HepG2 (cell line): ENCODE measurements around the gene ZNF513. TPM values are rescaled to one million over a fixed set of nuclear protein-coding genes. Genes with fewer than 3 reads are reported as not detected.

Experiments used
- ADNP ChIP-seq: sonication (generic); formaldehyde crosslinking; IDR thresholded peaks from 2 replicates; pipeline ENCODE4 v1.4.0; 2020; ENCODE audit warnings: missing genetic modification reagents
- MED1 ChIP-seq: sonication (generic); formaldehyde crosslinking; IDR thresholded peaks from 2 replicates; pipeline ENCODE4 v1.4.0; 2020; ENCODE audit warnings: missing genetic modification reagents
- MEIS1 ChIP-seq: sonication (generic); formaldehyde crosslinking; IDR thresholded peaks from 2 replicates; pipeline ENCODE4 v1.9.0; 2021; ENCODE audit warnings: mild to moderate bottlenecking, missing genetic modification reagents, moderate library complexity, borderline replicate concordance
- RCOR2 ChIP-seq: IDR thresholded peaks from 2 replicates; pipeline ENCODE4 v1.6.1; 2016; ENCODE audit warnings: missing biosample characterization, missing genetic modification reagents
- SRF ChIP-seq: IDR thresholded peaks from 2 replicates; pipeline ENCODE4 v1.6.1; 2011; ENCODE audit warnings: mild to moderate bottlenecking, low read depth, low read length, moderate library complexity
- ZFX ChIP-seq: sonication (generic); formaldehyde crosslinking; IDR thresholded peaks from 2 replicates; pipeline ENCODE4 v1.4.0; 2020; ENCODE audit warnings: mild to moderate bottlenecking, low read depth, missing genetic modification reagents, moderate library complexity
- ZFY ChIP-seq: sonication (generic); formaldehyde crosslinking; IDR thresholded peaks from 2 replicates; pipeline ENCODE4 v1.4.0; 2020; ENCODE audit warnings: missing genetic modification reagents
- ZMYM4 ChIP-seq: sonication (generic); formaldehyde crosslinking; IDR thresholded peaks from 2 replicates; pipeline ENCODE4 v1.8.1; 2023; ENCODE audit warnings: mild to moderate bottlenecking, missing genetic modification reagents
- ZNF460 ChIP-seq: sonication (generic); formaldehyde crosslinking; IDR thresholded peaks from 2 replicates; pipeline ENCODE4 v1.5.1; 2020; ENCODE audit warnings: missing genetic modification reagents, mild to moderate bottlenecking, borderline replicate concordance
- polyA plus RNA-seq, 8 experiments: library from polyadenylated mRNA; depleted of rRNA in 3 of 8; stranded (reverse) in 7 of 8; unstranded in 1 of 8; fragments of >200 nt; fragmentation: Illumina TruSeq in 4 of 8; extraction: Trizol in 4 of 8; gene quantifications; 2 replicates each; pipeline versions ENCODE4 v1.2.1 to v1.2.3, GENCODE V29; 2011 to 2016; ENCODE audit warnings: low read depth in 4 of 8, missing spikeins in 1 of 8, mixed read lengths in 1 of 8; ENCODE audit not compliant: insufficient read depth in 1 of 8
- total RNA-seq, 5 experiments: library from RNA; depleted of rRNA; stranded (reverse); fragments of >200 nt; fragmentation: Illumina TruSeq; extraction: Trizol; gene quantifications; 2 replicates each; pipeline ENCODE4 v1.2.3, GENCODE V29; 2016; ENCODE audit warnings: low read depth in 1 of 5
- TF ChIP-seq, protein P1 (sequence below): IDR thresholded peaks from 2 replicates; pipeline ENCODE4 v1.6.1; 2016; ENCODE audit warnings: mild to moderate bottlenecking
- TF ChIP-seq, protein P2 (sequence below): sonication (generic); formaldehyde crosslinking; IDR thresholded peaks from 2 replicates; pipeline ENCODE4 v1.5.1; 2020; ENCODE audit warnings: mild to moderate bottlenecking, moderate library complexity, missing genetic modification reagents
- TF ChIP-seq, protein P3 (sequence below): sonication (generic); formaldehyde crosslinking; IDR thresholded peaks from 2 replicates; pipeline ENCODE4 v1.4.0; 2020; ENCODE audit warnings: missing genetic modification reagents
- TF ChIP-seq, protein P4 (sequence below): sonication (generic); formaldehyde crosslinking; IDR thresholded peaks from 2 replicates; pipeline ENCODE4 v1.8.0; 2022; ENCODE audit warnings: mild to moderate bottlenecking, missing genetic modification reagents; ENCODE audit not compliant: insufficient replicate concordance
- TF ChIP-seq, protein P5 (sequence below): sonication (generic); formaldehyde crosslinking; IDR thresholded peaks from 2 replicates; pipeline ENCODE4 v1.4.0; 2020; ENCODE audit warnings: missing genetic modification reagents, mild to moderate bottlenecking, borderline replicate concordance

ZNF513 gene
- total and polyA plus RNA-seq, 2 of the 13 experiments (the other 11 are each of a cell fraction or from before 2014, with no cell fraction given), result 4.9 to 6.3 TPM

DNA sequence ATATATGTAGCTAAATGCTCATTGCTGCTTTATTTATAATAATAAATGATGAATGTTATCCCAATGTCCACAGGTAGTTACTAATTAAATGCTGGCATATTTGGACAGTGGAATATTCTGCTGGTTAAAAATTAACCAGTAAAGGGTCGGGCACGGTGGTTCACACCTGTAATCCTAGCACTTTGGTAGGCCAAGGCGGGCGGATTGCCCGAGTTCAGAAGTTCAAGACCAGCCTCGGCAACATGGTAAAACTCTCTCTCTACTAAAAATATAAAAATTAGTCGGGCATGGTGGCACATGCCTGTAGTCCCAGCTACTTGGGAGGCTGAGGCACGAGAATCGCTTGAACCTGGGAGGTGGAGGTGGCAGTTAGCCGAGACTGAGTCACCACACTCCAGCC lies 44.5 kb upstream of the ZNF513 start (continued):
- TF ChIP-seq SRF (0 out of 2 replicates have a peak, but pooled peaks have one; percentile 20), ZNF460 (CRISPR knock-in tag) (peak; percentile 46; the same call in 1 of the 2 replicates), RCOR2 (CRISPR knock-in tag) (0 out of 2 replicates have a peak, but pooled peaks have one; percentile 42), MEIS1 (CRISPR knock-in tag) (0 out of 2 replicates have a peak, but pooled peaks have one; percentile 40), ZMYM4 (CRISPR knock-in tag) (0 out of 2 replicates have a peak, but pooled peaks have one; percentile 34), ADNP (CRISPR knock-in tag) (peak; percentile 75; the same call in 1 of the 2 replicates), ZFY (CRISPR knock-in tag) (peak; percentile 43; the same call in 1 of the 2 replicates), MED1 (CRISPR knock-in tag) (peak; percentile 12; the same call in 1 of the 2 replicates), ZFX (peak; percentile 35; the same call in 1 of the 2 replicates)
- TF ChIP-seq, protein P1, sequence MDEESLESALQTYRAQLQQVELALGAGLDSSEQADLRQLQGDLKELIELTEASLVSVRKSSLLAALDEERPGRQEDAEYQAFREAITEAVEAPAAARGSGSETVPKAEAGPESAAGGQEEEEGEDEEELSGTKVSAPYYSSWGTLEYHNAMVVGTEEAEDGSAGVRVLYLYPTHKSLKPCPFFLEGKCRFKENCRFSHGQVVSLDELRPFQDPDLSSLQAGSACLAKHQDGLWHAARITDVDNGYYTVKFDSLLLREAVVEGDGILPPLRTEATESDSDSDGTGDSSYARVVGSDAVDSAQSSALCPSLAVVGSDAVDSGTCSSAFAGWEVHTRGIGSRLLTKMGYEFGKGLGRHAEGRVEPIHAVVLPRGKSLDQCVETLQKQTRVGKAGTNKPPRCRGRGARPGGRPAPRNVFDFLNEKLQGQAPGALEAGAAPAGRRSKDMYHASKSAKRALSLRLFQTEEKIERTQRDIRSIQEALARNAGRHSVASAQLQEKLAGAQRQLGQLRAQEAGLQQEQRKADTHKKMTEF (CRISPR knock-in tag), result 0 out of 2 replicates have a peak, but pooled peaks have one; percentile 18
- TF ChIP-seq, protein P2, sequence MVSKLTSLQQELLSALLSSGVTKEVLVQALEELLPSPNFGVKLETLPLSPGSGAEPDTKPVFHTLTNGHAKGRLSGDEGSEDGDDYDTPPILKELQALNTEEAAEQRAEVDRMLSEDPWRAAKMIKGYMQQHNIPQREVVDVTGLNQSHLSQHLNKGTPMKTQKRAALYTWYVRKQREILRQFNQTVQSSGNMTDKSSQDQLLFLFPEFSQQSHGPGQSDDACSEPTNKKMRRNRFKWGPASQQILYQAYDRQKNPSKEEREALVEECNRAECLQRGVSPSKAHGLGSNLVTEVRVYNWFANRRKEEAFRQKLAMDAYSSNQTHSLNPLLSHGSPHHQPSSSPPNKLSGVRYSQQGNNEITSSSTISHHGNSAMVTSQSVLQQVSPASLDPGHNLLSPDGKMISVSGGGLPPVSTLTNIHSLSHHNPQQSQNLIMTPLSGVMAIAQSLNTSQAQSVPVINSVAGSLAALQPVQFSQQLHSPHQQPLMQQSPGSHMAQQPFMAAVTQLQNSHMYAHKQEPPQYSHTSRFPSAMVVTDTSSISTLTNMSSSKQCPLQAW (CRISPR knock-in tag), result 0 out of 2 replicates have a peak, but pooled peaks have one; percentile 6
- TF ChIP-seq, protein P3, sequence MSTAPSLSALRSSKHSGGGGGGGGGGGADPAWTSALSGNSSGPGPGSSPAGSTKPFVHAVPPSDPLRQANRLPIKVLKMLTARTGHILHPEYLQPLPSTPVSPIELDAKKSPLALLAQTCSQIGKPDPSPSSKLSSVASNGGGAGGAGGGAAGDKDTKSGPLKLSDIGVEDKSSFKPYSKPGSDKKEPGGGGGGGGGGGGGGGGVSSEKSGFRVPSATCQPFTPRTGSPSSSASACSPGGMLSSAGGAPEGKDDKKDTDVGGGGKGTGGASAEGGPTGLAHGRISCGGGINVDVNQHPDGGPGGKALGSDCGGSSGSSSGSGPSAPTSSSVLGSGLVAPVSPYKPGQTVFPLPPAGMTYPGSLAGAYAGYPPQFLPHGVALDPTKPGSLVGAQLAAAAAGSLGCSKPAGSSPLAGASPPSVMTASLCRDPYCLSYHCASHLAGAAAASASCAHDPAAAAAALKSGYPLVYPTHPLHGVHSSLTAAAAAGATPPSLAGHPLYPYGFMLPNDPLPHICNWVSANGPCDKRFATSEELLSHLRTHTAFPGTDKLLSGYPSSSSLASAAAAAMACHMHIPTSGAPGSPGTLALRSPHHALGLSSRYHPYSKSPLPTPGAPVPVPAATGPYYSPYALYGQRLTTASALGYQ (CRISPR knock-in tag), result 0 out of 2 replicates have a peak, but pooled peaks have one; percentile 20
- TF ChIP-seq, protein P4, sequence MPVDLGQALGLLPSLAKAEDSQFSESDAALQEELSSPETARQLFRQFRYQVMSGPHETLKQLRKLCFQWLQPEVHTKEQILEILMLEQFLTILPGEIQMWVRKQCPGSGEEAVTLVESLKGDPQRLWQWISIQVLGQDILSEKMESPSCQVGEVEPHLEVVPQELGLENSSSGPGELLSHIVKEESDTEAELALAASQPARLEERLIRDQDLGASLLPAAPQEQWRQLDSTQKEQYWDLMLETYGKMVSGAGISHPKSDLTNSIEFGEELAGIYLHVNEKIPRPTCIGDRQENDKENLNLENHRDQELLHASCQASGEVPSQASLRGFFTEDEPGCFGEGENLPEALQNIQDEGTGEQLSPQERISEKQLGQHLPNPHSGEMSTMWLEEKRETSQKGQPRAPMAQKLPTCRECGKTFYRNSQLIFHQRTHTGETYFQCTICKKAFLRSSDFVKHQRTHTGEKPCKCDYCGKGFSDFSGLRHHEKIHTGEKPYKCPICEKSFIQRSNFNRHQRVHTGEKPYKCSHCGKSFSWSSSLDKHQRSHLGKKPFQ (CRISPR knock-in tag), result peak; percentile 65
- TF ChIP-seq, protein P5, sequence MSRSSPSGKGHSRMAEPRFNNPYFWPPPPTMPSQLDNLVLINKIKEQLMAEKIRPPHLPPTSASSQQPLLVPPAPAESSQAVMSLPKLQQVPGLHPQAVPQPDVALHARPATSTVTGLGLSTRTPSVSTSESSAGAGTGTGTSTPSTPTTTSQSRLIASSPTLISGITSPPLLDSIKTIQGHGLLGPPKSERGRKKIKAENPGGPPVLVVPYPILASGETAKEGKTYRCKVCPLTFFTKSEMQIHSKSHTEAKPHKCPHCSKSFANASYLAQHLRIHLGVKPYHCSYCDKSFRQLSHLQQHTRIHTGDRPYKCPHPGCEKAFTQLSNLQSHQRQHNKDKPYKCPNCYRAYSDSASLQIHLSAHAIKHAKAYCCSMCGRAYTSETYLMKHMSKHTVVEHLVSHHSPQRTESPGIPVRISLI, result peak; percentile 36; the same call in 1 of the 2 replicates
